DND-41 (cell line): ENCODE data around the gene CTU2.

Source experiments
- ATAC-seq: fragments of 200-7000 bp; cut with Tn5 transposase; 3 replicates; pipeline ENCODE4 v1.9.1; 2021; ENCODE audit warnings: low read depth; ENCODE audit not compliant: insufficient read depth
- DNase-seq: peaks from one replicate; pipeline ENCODE4 v3.0.0-alpha.2; 2020
- H2AFZ ChIP-seq: 2 replicates; pipeline ENCODE4 v1.6.0; 2012; ENCODE audit warnings: low read depth, low read length
- H3K27ac ChIP-seq: 2 replicates; pipeline ENCODE4 v1.5.1; 2012; ENCODE audit warnings: low read length, inconsistent platforms
- H3K27me3 ChIP-seq: fragments of 200-600 bp; sonication (generic); 2 replicates; pipeline ENCODE4 v1.6.0; 2012; ENCODE audit warnings: low read length, mild to moderate bottlenecking, inconsistent platforms; ENCODE audit not compliant: insufficient read depth, poor library complexity
- H3K36me3 ChIP-seq: 2 replicates; pipeline ENCODE4 v1.5.1; 2012; ENCODE audit warnings: low read length, inconsistent platforms; ENCODE audit not compliant: insufficient read depth
- H3K4me1 ChIP-seq: 2 replicates; pipeline ENCODE4 v1.5.1; 2012; ENCODE audit warnings: mild to moderate bottlenecking, low read length; ENCODE audit not compliant: insufficient read depth
- H3K4me2 ChIP-seq: 2 replicates; pipeline ENCODE4 v1.6.0; 2012; ENCODE audit warnings: mild to moderate bottlenecking, moderate library complexity, low read length, inconsistent platforms; ENCODE audit not compliant: insufficient read depth
- H3K4me3 ChIP-seq, 2 experiments: fragments of 200-600 bp in 1 of 2; shearing (Covaris generic) in 1 of 2; 2 replicates each; pipeline ENCODE4 v1.5.1; 2012 to 2016; ENCODE audit warnings: inconsistent platforms in 2 of 2, low read length in 2 of 2, mild to moderate bottlenecking in 2 of 2, low read depth in 1 of 2, moderate library complexity in 1 of 2
- H3K79me2 ChIP-seq: 2 replicates; pipeline ENCODE4 v1.6.0; 2012; ENCODE audit warnings: low read length, inconsistent platforms; ENCODE audit not compliant: insufficient read depth
- H3K9ac ChIP-seq: 2 replicates; pipeline ENCODE4 v1.6.0; 2012; ENCODE audit warnings: low read depth, mild to moderate bottlenecking, inconsistent platforms, low read length, moderate library complexity
- H3K9me3 ChIP-seq: 2 replicates; pipeline ENCODE4 v1.5.1; 2012; ENCODE audit warnings: low read length, moderate library complexity, mild to moderate bottlenecking, inconsistent platforms; ENCODE audit not compliant: insufficient read depth, severe bottlenecking
- H4K20me1 ChIP-seq: 2 replicates; pipeline ENCODE4 v1.6.0; 2012; ENCODE audit warnings: low read length; ENCODE audit not compliant: insufficient read depth
- EZH2 ChIP-seq: IDR thresholded peaks from 3 replicates; pipeline ENCODE4 v1.6.1; 2012; ENCODE audit warnings: borderline replicate concordance, low read depth, mild to moderate bottlenecking, moderate library complexity, low read length, inconsistent platforms; ENCODE audit not compliant: severe bottlenecking
- TF ChIP-seq, protein P1 (sequence below): IDR thresholded peaks from 2 replicates; pipeline ENCODE4 v1.5.1; 2012; ENCODE audit warnings: borderline replicate concordance, low read length, moderate library complexity, mild to moderate bottlenecking; ENCODE audit not compliant: poor library complexity, severe bottlenecking; ENCODE audit errors: extremely low read depth

The CTU2 gene

DNA sequence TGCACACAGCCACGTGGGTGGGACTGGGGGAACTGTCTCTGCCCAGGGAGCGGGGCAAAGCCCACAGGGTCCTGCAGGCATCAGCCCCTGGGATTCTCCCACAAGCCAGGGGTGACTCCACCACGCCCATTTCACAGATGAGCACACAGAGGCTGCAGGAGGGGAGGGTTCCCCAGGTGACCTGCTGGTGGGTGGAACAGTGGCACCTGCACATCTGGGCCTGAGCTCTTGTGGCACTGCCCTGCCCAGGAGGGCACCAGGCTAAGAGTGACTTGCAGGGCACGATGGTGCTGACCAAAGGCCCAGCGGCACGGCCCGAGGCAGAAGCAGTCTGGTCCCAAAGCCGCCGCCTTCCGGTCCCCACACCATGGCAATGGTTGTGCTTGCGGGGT, 54.8 kb downstream of the CTU2 start:
- Histone ChIP-seq H3K36me3 (peaks cover 44% of the 10 kb centered on the region), H3K9ac (no peak overlapping the region), H2AFZ (no peak overlapping the region), H3K79me2 (peaks cover 92% of the 10 kb centered on the region), H3K4me1 (no peaks in the 10 kb centered on the region), H3K9me3 (no peaks in the 10 kb centered on the region), H3K4me3 (no peak overlapping the region), H3K27ac (no peak overlapping the region), H4K20me1 (peaks cover 92% of the 10 kb centered on the region), H3K4me2 (no peak overlapping the region), H3K27me3 (no peaks in the 10 kb centered on the region)
- ATAC-seq (no peak), DNase-seq (no peak)
- no peak for TF ChIP-seq EZH2
- TF ChIP-seq, protein P1, sequence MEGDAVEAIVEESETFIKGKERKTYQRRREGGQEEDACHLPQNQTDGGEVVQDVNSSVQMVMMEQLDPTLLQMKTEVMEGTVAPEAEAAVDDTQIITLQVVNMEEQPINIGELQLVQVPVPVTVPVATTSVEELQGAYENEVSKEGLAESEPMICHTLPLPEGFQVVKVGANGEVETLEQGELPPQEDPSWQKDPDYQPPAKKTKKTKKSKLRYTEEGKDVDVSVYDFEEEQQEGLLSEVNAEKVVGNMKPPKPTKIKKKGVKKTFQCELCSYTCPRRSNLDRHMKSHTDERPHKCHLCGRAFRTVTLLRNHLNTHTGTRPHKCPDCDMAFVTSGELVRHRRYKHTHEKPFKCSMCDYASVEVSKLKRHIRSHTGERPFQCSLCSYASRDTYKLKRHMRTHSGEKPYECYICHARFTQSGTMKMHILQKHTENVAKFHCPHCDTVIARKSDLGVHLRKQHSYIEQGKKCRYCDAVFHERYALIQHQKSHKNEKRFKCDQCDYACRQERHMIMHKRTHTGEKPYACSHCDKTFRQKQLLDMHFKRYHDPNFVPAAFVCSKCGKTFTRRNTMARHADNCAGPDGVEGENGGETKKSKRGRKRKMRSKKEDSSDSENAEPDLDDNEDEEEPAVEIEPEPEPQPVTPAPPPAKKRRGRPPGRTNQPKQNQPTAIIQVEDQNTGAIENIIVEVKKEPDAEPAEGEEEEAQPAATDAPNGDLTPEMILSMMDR = no peak

DNA sequence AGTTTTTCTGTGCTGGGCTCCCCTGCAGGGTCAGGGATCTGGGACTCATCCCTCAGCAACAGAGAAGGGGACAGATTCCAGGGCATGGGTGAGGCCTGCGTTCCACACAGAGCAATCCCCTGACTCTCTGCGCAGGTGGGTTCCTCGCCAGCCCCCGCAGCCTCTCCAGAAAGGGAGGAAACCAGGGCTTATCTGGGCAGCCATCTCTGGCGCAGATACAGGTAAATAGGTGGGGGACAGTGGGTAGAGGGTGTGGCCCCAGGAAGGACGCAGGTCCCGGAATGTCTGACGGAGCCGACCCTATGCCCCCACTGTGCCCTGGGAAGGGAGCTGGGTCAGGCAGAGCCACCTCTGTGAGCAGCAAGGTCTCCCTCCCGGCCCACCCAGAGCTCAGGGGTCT, 55.5 kb downstream of the CTU2 start:
- Histone ChIP-seq H3K4me3 (no peak overlapping the region), H3K36me3 (peaks cover 44% of the 10 kb centered on the region), H3K79me2 (peaks cover 95% of the 10 kb centered on the region), H3K4me1 (no peaks in the 10 kb centered on the region), H3K27me3 (no peaks in the 10 kb centered on the region), H2AFZ (no peak overlapping the region), H3K4me2 (no peak overlapping the region), H4K20me1 (peaks cover 96% of the 10 kb centered on the region), H3K9me3 (no peaks in the 10 kb centered on the region), H3K9ac (no peak overlapping the region), H3K27ac (no peak overlapping the region)
- TF ChIP-seq, protein P1 = no peak
- DNase-seq (no peak), ATAC-seq (no peak)

DNA sequence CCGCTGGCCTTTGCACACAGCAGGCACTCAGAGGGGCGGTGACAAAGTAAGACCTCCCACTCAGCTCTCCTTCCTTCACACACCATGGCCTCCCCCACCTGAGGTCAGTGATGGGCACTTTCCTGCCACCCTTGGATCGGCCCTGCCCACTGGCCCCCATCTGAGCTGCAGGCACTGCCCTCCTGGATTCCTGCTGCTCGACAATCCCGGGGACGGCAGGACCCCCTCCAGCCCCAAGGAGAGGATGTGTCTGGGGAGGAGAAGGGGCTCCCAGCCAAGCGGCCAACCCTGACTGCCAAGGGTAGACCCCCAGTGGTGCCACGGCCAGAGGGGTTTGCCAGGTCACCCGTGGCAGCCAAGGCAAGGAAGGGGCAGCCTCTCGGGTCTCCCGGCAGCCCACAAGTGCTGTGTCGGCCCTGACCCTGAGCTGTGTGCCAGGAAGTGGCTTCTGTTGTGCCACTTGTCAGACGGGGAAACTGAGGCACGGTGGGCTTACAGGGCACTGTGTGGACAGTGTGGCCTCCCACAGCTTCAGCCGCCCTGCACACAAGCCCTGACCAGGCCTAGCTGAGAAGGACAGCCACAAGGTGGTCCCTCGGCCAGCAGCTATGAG, 56.1 kb downstream of the CTU2 start:
- Histone ChIP-seq H3K9me3 (no peaks in the 10 kb centered on the region), H3K27me3 (no peaks in the 10 kb centered on the region), H4K20me1 (peaks cover 95% of the 10 kb centered on the region), H3K4me1 (no peaks in the 10 kb centered on the region), H3K27ac (no peak overlapping the region), H2AFZ (no peak overlapping the region), H3K9ac (no peak overlapping the region), H3K36me3 (peaks cover 44% of the 10 kb centered on the region), H3K4me2 (no peak overlapping the region), H3K79me2 (peaks cover 95% of the 10 kb centered on the region), H3K4me3 (no peak overlapping the region)
- ATAC-seq (no peak), DNase-seq (no peak)
- TF ChIP-seq, protein P1 = no peak
- TF ChIP-seq EZH2 = no peak

DNA sequence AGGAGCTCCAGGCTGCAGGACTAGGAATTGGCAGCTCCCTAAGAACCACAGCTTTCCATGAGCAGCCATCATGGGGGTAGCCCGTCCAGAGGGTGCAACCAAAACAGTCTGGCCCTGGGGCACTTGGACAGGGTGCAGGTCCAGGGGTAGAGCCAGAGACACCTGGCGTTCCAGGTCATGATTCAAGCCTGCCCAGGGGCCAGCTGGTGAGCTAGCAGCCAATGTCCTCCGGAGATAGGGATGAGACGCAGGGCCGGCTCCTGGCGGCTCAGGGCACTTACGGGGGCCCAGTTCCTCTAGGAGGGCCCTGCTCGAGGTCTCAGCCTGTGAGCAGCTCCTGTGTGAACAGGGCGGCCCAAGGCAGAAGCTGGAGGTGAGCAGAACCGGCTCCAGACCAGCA, 56.6 kb downstream of the CTU2 start:
- H3K27me3 ChIP-seq = no peaks in the 10 kb centered on the region
- H3K4me3 ChIP-seq = no peak overlapping the region
- H3K4me1 ChIP-seq = no peaks in the 10 kb centered on the region
- H3K9ac ChIP-seq = no peak overlapping the region
- peaks cover 95% of the 10 kb centered on the region for H4K20me1 ChIP-seq
- peaks cover 95% of the 10 kb centered on the region for H3K79me2 ChIP-seq
- H2AFZ ChIP-seq = no peak overlapping the region
- H3K27ac ChIP-seq = no peak overlapping the region
- no peak for TF ChIP-seq EZH2
- TF ChIP-seq, protein P1 = no peak
- H3K4me2 ChIP-seq = no peak overlapping the region
- peaks cover 44% of the 10 kb centered on the region for H3K36me3 ChIP-seq
- no peak for ATAC-seq
- DNase-seq = no peak
- H3K9me3 ChIP-seq = no peaks in the 10 kb centered on the region
